HepG2 (cell line): Measurements from ENCODE around the gene SMARCC1. TPM values are rescaled to one million over a fixed set of nuclear protein-coding genes. Genes with fewer than 3 reads are reported as not detected.

Experiments
- ARID5B ChIP-seq: IDR thresholded peaks from 2 replicates; pipeline ENCODE4 v1.4.0; 2020; ENCODE audit warnings: mild to moderate bottlenecking, missing genetic modification reagents
- ATF7 ChIP-seq, 2 experiments: fragments of 450-650 bp in 1 of 2; sonication (generic) in 1 of 2; formaldehyde crosslinking in 1 of 2; IDR thresholded peaks; 2 replicates each; pipeline versions ENCODE4 v1.4.0 to v1.6.1; 2016 to 2020; ENCODE audit warnings: antibody characterized with exemption in 1 of 2, mild to moderate bottlenecking in 1 of 2, missing genetic modification reagents in 1 of 2
- BRCA1 ChIP-seq: sonication (generic); formaldehyde crosslinking; IDR thresholded peaks from 2 replicates; pipeline ENCODE4 v1.4.0; 2020; ENCODE audit warnings: missing genetic modification reagents
- FOSL2 ChIP-seq: sonication (generic); formaldehyde crosslinking; IDR thresholded peaks from 2 replicates; pipeline ENCODE4 v1.4.0; 2020; ENCODE audit warnings: missing genetic modification reagents
- GATAD2A ChIP-seq: IDR thresholded peaks from 2 replicates; pipeline ENCODE4 v1.6.1; 2016
- GFI1 ChIP-seq: sonication (generic); formaldehyde crosslinking; IDR thresholded peaks from 2 replicates; pipeline ENCODE4 v1.5.0; 2020; ENCODE audit warnings: missing genetic modification reagents, mild to moderate bottlenecking, borderline replicate concordance
- HDAC1 ChIP-seq: sonication (generic); formaldehyde crosslinking; IDR thresholded peaks from 2 replicates; pipeline ENCODE4 v1.5.1; 2020; ENCODE audit warnings: mild to moderate bottlenecking, missing genetic modification reagents
- HDAC2 ChIP-seq: sonication (generic); formaldehyde crosslinking; IDR thresholded peaks from 2 replicates; pipeline ENCODE4 v1.4.0; 2020; ENCODE audit warnings: missing genetic modification reagents
- JDP2 ChIP-seq: sonication (generic); formaldehyde crosslinking; IDR thresholded peaks from 2 replicates; pipeline ENCODE4 v1.8.1; 2022; ENCODE audit warnings: missing genetic modification reagents, borderline replicate concordance
- MIER3 ChIP-seq: IDR thresholded peaks from 2 replicates; pipeline ENCODE4 v1.6.1; 2016; ENCODE audit warnings: missing compliant biosample characterization, borderline replicate concordance
- PITX1 ChIP-seq: sonication (generic); formaldehyde crosslinking; IDR thresholded peaks from 2 replicates; pipeline ENCODE4 v1.5.1; 2020; ENCODE audit warnings: mild to moderate bottlenecking, missing genetic modification reagents
- PRPF4 ChIP-seq: fragments of 200-400 bp; formaldehyde crosslinking; IDR thresholded peaks from 2 replicates; pipeline ENCODE4 v1.6.1; 2016; ENCODE audit warnings: low read length, low read depth; ENCODE audit not compliant: poor library complexity, severe bottlenecking
- RXRB ChIP-seq: IDR thresholded peaks from 2 replicates; pipeline ENCODE4 v1.6.1; 2016; ENCODE audit warnings: borderline replicate concordance, missing genetic modification reagents, missing compliant biosample characterization
- SOX13 ChIP-seq, 3 experiments: fragments of 450-650 bp in 1 of 3; sonication (generic) in 1 of 3; formaldehyde crosslinking in 1 of 3; IDR thresholded peaks in 2 of 3; conservative IDR thresholded peaks in 1 of 3; 2 replicates each; pipeline versions ENCODE4 v1.5.0 to v1.6.1; 2016 to 2020; ENCODE audit warnings: antibody characterized with exemption in 1 of 3, mild to moderate bottlenecking in 1 of 3, missing compliant biosample characterization in 1 of 3, missing genetic modification reagents in 1 of 3, moderate library complexity in 1 of 3
- SOX5 ChIP-seq: IDR thresholded peaks from 2 replicates; pipeline ENCODE4 v1.6.1; 2016; ENCODE audit warnings: borderline replicate concordance
- SOX6 ChIP-seq, 2 experiments: fragments of 450-650 bp in 1 of 2; sonication (generic) in 1 of 2; formaldehyde crosslinking in 1 of 2; IDR thresholded peaks; 2 replicates each; pipeline versions ENCODE4 v1.4.0 to v1.6.1; 2017 to 2020; ENCODE audit warnings: antibody characterized with exemption in 1 of 2, mild to moderate bottlenecking in 1 of 2, missing genetic modification reagents in 1 of 2
- ZBTB3 ChIP-seq: sonication (generic); formaldehyde crosslinking; IDR thresholded peaks from 2 replicates; pipeline ENCODE4 v1.4.0; 2020; ENCODE audit warnings: low read depth, mild to moderate bottlenecking, moderate library complexity, missing genetic modification reagents, borderline replicate concordance
- ZNF292 ChIP-seq: sonication (generic); formaldehyde crosslinking; IDR thresholded peaks from 2 replicates; pipeline ENCODE4 v1.8.1; 2022; ENCODE audit warnings: mild to moderate bottlenecking, low read depth, missing genetic modification reagents, borderline replicate concordance
- ZNF30 ChIP-seq: sonication (generic); formaldehyde crosslinking; IDR thresholded peaks from 2 replicates; pipeline ENCODE4 v1.5.0; 2020; ENCODE audit warnings: mild to moderate bottlenecking, missing genetic modification reagents
- ZNF44 ChIP-seq: sonication (generic); formaldehyde crosslinking; IDR thresholded peaks from 2 replicates; pipeline ENCODE4 v1.5.1; 2020; ENCODE audit warnings: mild to moderate bottlenecking, missing genetic modification reagents
- ZNF768 ChIP-seq: sonication (generic); formaldehyde crosslinking; IDR thresholded peaks from 2 replicates; pipeline ENCODE4 v1.4.0; 2020; ENCODE audit warnings: missing genetic modification reagents
- ZNF878 ChIP-seq: sonication (generic); formaldehyde crosslinking; IDR thresholded peaks from 2 replicates; pipeline ENCODE4 v1.8.1; 2023; ENCODE audit warnings: mild to moderate bottlenecking, missing genetic modification reagents, moderate library complexity
- polyA plus RNA-seq, 8 experiments: library from polyadenylated mRNA; depleted of rRNA in 3 of 8; stranded (reverse) in 7 of 8; unstranded in 1 of 8; fragments of >200 nt; fragmentation: Illumina TruSeq in 4 of 8; extraction: Trizol in 4 of 8; gene quantifications; 2 replicates each; pipeline versions ENCODE4 v1.2.1 to v1.2.3, GENCODE V29; 2011 to 2016; ENCODE audit warnings: low read depth in 4 of 8, missing spikeins in 1 of 8, mixed read lengths in 1 of 8; ENCODE audit not compliant: insufficient read depth in 1 of 8
- total RNA-seq, 5 experiments: library from RNA; depleted of rRNA; stranded (reverse); fragments of >200 nt; fragmentation: Illumina TruSeq; extraction: Trizol; gene quantifications; 2 replicates each; pipeline ENCODE4 v1.2.3, GENCODE V29; 2016; ENCODE audit warnings: low read depth in 1 of 5
- TF ChIP-seq, protein P1 (sequence below): sonication (generic); formaldehyde crosslinking; IDR thresholded peaks from 2 replicates; pipeline ENCODE4 v1.4.0; 2020; ENCODE audit warnings: missing genetic modification reagents
- TF ChIP-seq, protein P2 (sequence below): IDR thresholded peaks from 2 replicates; pipeline ENCODE4 v1.6.1; 2018; ENCODE audit warnings: missing genetic modification reagents

SMARCC1 gene
- total and polyA plus RNA-seq, 2 of the 13 experiments (the other 11 are each of a cell fraction or from before 2014, with no cell fraction given): 47.9 to 58.4 TPM

DNA sequence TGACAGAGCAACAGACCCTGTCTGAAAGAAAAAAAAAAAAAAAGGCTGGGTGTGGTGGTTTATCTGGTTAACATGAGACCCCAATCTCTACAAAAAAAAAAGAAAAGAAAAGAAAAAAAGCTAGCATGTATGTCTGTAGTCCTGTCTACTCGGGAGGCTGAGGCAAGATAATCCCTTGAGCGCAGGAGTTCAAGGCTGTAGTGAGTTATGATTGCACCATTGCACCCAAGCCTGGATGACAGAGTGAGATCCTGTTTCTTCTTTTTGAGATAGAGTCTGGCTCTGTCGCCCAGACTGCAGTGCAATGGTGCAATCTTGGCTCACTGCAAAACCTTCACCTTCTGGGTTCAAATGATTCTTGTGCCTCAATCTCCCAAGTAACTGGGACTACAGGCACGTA is 12.9 kb upstream of the SMARCC1 start (continued):
- TF ChIP-seq ARID5B (CRISPR knock-in tag) (peak; percentile 69), FOSL2 (CRISPR knock-in tag) (peak; percentile 64), ZNF878 (CRISPR knock-in tag) (0 out of 2 replicates have a peak, but pooled peaks have one; percentile 51), ATF7 (IDR thresholded peaks at IDR 0.05) (peak; percentile 7; the same call in 1 of the 2 replicates), ATF7 (CRISPR knock-in tag; IDR thresholded peaks at IDR 0.05) (no peak), ZBTB3 (peak; percentile 90; the same call in 1 of the 2 replicates), SOX5 (CRISPR knock-in tag) (0 out of 2 replicates have a peak, but pooled peaks have one; percentile 32), PITX1 (CRISPR knock-in tag) (peak; percentile 95), HDAC2 (CRISPR knock-in tag) (peak; percentile 75), ZNF44 (no peak), ZNF768 (no peak), SOX6 (IDR thresholded peaks at IDR 0.05) (no peak), SOX6 (CRISPR knock-in tag; IDR thresholded peaks at IDR 0.05) (peak; percentile 26; the same call in 1 of the 2 replicates), GATAD2A (peak; percentile 76), HDAC1 (CRISPR knock-in tag) (0 out of 2 replicates have a peak, but pooled peaks have one; percentile 35), MIER3 (CRISPR knock-in tag) (peak; percentile 56; the same call in 1 of the 2 replicates), RXRB (peak; percentile 61), ZNF292 (0 out of 2 replicates have a peak, but pooled peaks have one; percentile 54), GFI1 (CRISPR knock-in tag) (no peak), PRPF4 (no peak), JDP2 (no peak), ZNF30 (CRISPR knock-in tag) (no peak), BRCA1 (CRISPR knock-in tag) (no peak), SOX13 (IDR thresholded peaks at IDR 0.05) (no peak), SOX13 (CRISPR knock-in tag; conservative IDR thresholded peaks at IDR 0.05 in 1 of 2, IDR thresholded peaks at IDR 0.05 in 1 of 2) (peak in 1 of 2 experiments; percentile 48; a peak in 1 of 4 replicates)
- TF ChIP-seq, protein P1, sequence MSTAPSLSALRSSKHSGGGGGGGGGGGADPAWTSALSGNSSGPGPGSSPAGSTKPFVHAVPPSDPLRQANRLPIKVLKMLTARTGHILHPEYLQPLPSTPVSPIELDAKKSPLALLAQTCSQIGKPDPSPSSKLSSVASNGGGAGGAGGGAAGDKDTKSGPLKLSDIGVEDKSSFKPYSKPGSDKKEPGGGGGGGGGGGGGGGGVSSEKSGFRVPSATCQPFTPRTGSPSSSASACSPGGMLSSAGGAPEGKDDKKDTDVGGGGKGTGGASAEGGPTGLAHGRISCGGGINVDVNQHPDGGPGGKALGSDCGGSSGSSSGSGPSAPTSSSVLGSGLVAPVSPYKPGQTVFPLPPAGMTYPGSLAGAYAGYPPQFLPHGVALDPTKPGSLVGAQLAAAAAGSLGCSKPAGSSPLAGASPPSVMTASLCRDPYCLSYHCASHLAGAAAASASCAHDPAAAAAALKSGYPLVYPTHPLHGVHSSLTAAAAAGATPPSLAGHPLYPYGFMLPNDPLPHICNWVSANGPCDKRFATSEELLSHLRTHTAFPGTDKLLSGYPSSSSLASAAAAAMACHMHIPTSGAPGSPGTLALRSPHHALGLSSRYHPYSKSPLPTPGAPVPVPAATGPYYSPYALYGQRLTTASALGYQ: no peak
- TF ChIP-seq, protein P2, sequence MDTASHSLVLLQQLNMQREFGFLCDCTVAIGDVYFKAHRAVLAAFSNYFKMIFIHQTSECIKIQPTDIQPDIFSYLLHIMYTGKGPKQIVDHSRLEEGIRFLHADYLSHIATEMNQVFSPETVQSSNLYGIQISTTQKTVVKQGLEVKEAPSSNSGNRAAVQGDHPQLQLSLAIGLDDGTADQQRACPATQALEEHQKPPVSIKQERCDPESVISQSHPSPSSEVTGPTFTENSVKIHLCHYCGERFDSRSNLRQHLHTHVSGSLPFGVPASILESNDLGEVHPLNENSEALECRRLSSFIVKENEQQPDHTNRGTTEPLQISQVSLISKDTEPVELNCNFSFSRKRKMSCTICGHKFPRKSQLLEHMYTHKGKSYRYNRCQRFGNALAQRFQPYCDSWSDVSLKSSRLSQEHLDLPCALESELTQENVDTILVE (CRISPR knock-in tag): peak; percentile 40; the same call in 1 of the 2 replicates
